GM23338 (cell line): ENCODE data around the gene PAPPA. TPM values are rescaled to one million over a fixed set of nuclear protein-coding genes. Genes with fewer than 3 reads are reported as not detected.

Source experiments
- ETS1 ChIP-seq: IDR thresholded peaks from 2 replicates; pipeline ENCODE4 v1.6.1; 2016; ENCODE audit warnings: antibody characterized with exemption
- REST ChIP-seq: IDR thresholded peaks from one replicate; pipeline ENCODE4 v1.6.1; 2018; ENCODE audit warnings: antibody characterized with exemption; ENCODE audit not compliant: unreplicated experiment
- ZNF462 ChIP-seq: fragments of 250-450 bp; sonication (Bioruptor Pico); IDR thresholded peaks from 2 replicates; pipeline ENCODE4 v1.5.0; 2020; ENCODE audit warnings: mild to moderate bottlenecking, moderate library complexity
- polyA plus RNA-seq: library from polyadenylated mRNA; unstranded; fragments of >200 nt; fragmentation: Nextera tagmentation; extraction: Ambion mirVana; gene quantifications from 2 replicates; pipeline ENCODE4 v1.2.1, GENCODE V29; 2016
- total RNA-seq: library from RNA; depleted of rRNA; stranded (reverse); fragments of >200 nt; shearing (Covaris generic); gene quantifications from 2 replicates; pipeline ENCODE4 v1.2.3, GENCODE V29; 2014

PAPPA gene
- total and polyA plus RNA-seq, 2 experiments from 2014 or later: 0.38 to 0.66 TPM

- TF ChIP-seq ZNF462 (CRISPR knock-in tag) (no peak), REST (no peak), ETS1 (no peak)
Measured at GRCh38 chr9:116181853-116182610, 28.4 kb downstream of the PAPPA start (continued).
